ENCODE measurements around the gene BCL11B. TPM values are rescaled to one million over a fixed set of nuclear protein-coding genes. Genes with fewer than 3 reads are reported as not detected.

BCL11B gene
- total and polyA plus RNA-seq, 2 donors from 2014 or later = 0.13 to 3.3 TPM

- FAIRE-seq = no peak
- Histone ChIP-seq H3K4me3 (ENCODE audit: low read length in 3 of 3) (no peak overlapping the region), H3K27me3 (ENCODE audit: control insufficient read depth, insufficient read depth, low read length) (no peaks in the 10 kb centered on the region), H3K9me3 (ENCODE audit: control insufficient read depth in 2 of 3, insufficient read depth in 1 of 3, low read length in 3 of 3) (no peaks in the 10 kb centered on the region), H3K36me3 (ENCODE audit: control insufficient read depth in 2 of 3, insufficient read depth in 3 of 3, low read length in 3 of 3) (no peaks in the 10 kb centered on the region), H3K27ac (ENCODE audit: low read depth in 2 of 2, low read length in 2 of 2) (no peak overlapping the region), H3K9ac (ENCODE audit: low read length in 3 of 3) (no peak overlapping the region), H3K4me1 (ENCODE audit: control insufficient read depth in 2 of 3, insufficient read depth in 2 of 3, low read depth in 1 of 3, low read length in 3 of 3) (peaks cover 0 to 7% (median 0%) of the 10 kb centered on the region in 3 donors)
- no peak for TF ChIP-seq CTCF (IDR thresholded peaks at IDR 0.05; ENCODE audit: borderline replicate concordance, extremely low read depth, insufficient read depth)
- DNase-seq = no peak
- intact Hi-C loops (cut with DNase I) = no loop called here
These were observed 62.6 kb downstream of the BCL11B start for GRCh38 chr14:99209409-99209808.

- peaks cover 0 to 7% (median 0%) of the 10 kb centered on the region in 3 donors for H3K4me1 ChIP-seq (ENCODE audit: control insufficient read depth in 2 of 3, insufficient read depth in 2 of 3, low read depth in 1 of 3, low read length in 3 of 3)
- no peak overlapping the region for H3K9ac ChIP-seq (ENCODE audit: low read length in 3 of 3)
- no peaks in the 10 kb centered on the region for H3K36me3 ChIP-seq (ENCODE audit: control insufficient read depth in 2 of 3, insufficient read depth in 3 of 3, low read length in 3 of 3)
- intact Hi-C loops (cut with DNase I) = no loop called here
- FAIRE-seq (no peak), DNase-seq (peak in 2 of 5 donors; percentile 39 to 53)
- H3K27ac ChIP-seq (ENCODE audit: low read depth in 2 of 2, low read length in 2 of 2) = no peak overlapping the region
- no peak overlapping the region for H3K4me3 ChIP-seq (ENCODE audit: low read length in 3 of 3)
- no peaks in the 10 kb centered on the region for H3K9me3 ChIP-seq (ENCODE audit: control insufficient read depth in 2 of 3, insufficient read depth in 1 of 3, low read length in 3 of 3)
- TF ChIP-seq CTCF (IDR thresholded peaks at IDR 0.05; ENCODE audit: borderline replicate concordance, extremely low read depth, insufficient read depth) = no peak
- H3K27me3 ChIP-seq (ENCODE audit: control insufficient read depth, insufficient read depth, low read length) = no peaks in the 10 kb centered on the region
These were observed 63.7 kb downstream of the BCL11B start for GRCh38 chr14:99208318-99208717.

- no peak overlapping the region for H3K4me3 ChIP-seq (ENCODE audit: low read length in 3 of 3)
- no peak overlapping the region for H3K27ac ChIP-seq (ENCODE audit: low read depth in 2 of 2, low read length in 2 of 2)
- FAIRE-seq (no peak), DNase-seq (no peak)
- intact Hi-C loops (cut with DNase I) = no loop called here
- H3K9me3 ChIP-seq (ENCODE audit: control insufficient read depth in 2 of 3, insufficient read depth in 1 of 3, low read length in 3 of 3) = no peaks in the 10 kb centered on the region
- TF ChIP-seq CTCF (IDR thresholded peaks at IDR 0.05; ENCODE audit: borderline replicate concordance, extremely low read depth, insufficient read depth) = no peak
- no peaks in the 10 kb centered on the region for H3K27me3 ChIP-seq (ENCODE audit: control insufficient read depth, insufficient read depth, low read length)
- H3K36me3 ChIP-seq (ENCODE audit: control insufficient read depth in 2 of 3, insufficient read depth in 3 of 3, low read length in 3 of 3) = no peaks in the 10 kb centered on the region
- H3K9ac ChIP-seq (ENCODE audit: low read length in 3 of 3) = no peak overlapping the region
- H3K4me1 ChIP-seq (ENCODE audit: control insufficient read depth in 2 of 3, insufficient read depth in 2 of 3, low read depth in 1 of 3, low read length in 3 of 3) = peaks cover 0 to 7% (median 0%) of the 10 kb centered on the region in 3 donors
These were observed 64.5 kb downstream of the BCL11B start for GRCh38 chr14:99207456-99207855.

- DNase-seq (no peak), FAIRE-seq (no peak)
- TF ChIP-seq CTCF (IDR thresholded peaks at IDR 0.05; ENCODE audit: borderline replicate concordance, extremely low read depth, insufficient read depth) = no peak
- Histone ChIP-seq H3K9me3 (ENCODE audit: control insufficient read depth in 2 of 3, insufficient read depth in 1 of 3, low read length in 3 of 3) (no peaks in the 10 kb centered on the region), H3K9ac (ENCODE audit: low read length in 3 of 3) (no peak overlapping the region), H3K4me1 (ENCODE audit: control insufficient read depth in 2 of 3, insufficient read depth in 2 of 3, low read depth in 1 of 3, low read length in 3 of 3) (peaks cover 0 to 7% (median 0%) of the 10 kb centered on the region in 3 donors), H3K27me3 (ENCODE audit: control insufficient read depth, insufficient read depth, low read length) (no peaks in the 10 kb centered on the region), H3K36me3 (ENCODE audit: control insufficient read depth in 2 of 3, insufficient read depth in 3 of 3, low read length in 3 of 3) (no peaks in the 10 kb centered on the region), H3K27ac (ENCODE audit: low read depth in 2 of 2, low read length in 2 of 2) (no peak overlapping the region), H3K4me3 (ENCODE audit: low read length in 3 of 3) (no peak overlapping the region)
- intact Hi-C loops (cut with DNase I) = no loop called here
These were observed 65.9 kb downstream of the BCL11B start for GRCh38 chr14:99206090-99206489.
